Type B pancreatic cell (in vitro differentiated cells): ENCODE measurements around the gene CCNJL. TPM values are rescaled to one million over a fixed set of nuclear protein-coding genes. Genes with fewer than 3 reads are reported as not detected.

Experiments
- DNase-seq: peaks from one replicate; pipeline ENCODE4 v3.0.0; 2021; ENCODE audit warnings: mixed read lengths; ENCODE audit not compliant: unreplicated experiment; ENCODE audit errors: extremely low spot score
- H3K27ac Mint-ChIP-seq: 2 replicates; pipeline ENCODE4 v1.8.0; 2021; ENCODE audit warnings: mild to moderate bottlenecking, mixed read lengths
- H3K27me3 Mint-ChIP-seq: 2 replicates; pipeline ENCODE4 v1.8.0; 2021; ENCODE audit warnings: mixed read lengths
- H3K36me3 Mint-ChIP-seq: 2 replicates; pipeline ENCODE4 v1.8.0; 2021; ENCODE audit warnings: mixed read lengths
- H3K4me1 Mint-ChIP-seq: one replicate; pipeline ENCODE4 v1.8.0; 2021; ENCODE audit warnings: mixed read lengths; ENCODE audit not compliant: unreplicated experiment
- H3K4me3 Mint-ChIP-seq: 2 replicates; pipeline ENCODE4 v1.8.0; 2021; ENCODE audit warnings: mild to moderate bottlenecking, mixed read lengths
- H3K9me3 Mint-ChIP-seq: 2 replicates; pipeline ENCODE4 v1.8.0; 2021; ENCODE audit warnings: mixed read lengths
- total RNA-seq: library from RNA; stranded (reverse); gene quantifications from 2 replicates; pipeline ENCODE4 v1.2.1, GENCODE V29; 2021; ENCODE audit warnings: low replicate concordance
- TF ChIP-seq, protein P1 (sequence below): fragments of 200-600 bp; sonication (generic); conservative IDR thresholded peaks from 2 replicates; pipeline ENCODE4 v1.5.0; 2021; ENCODE audit warnings: antibody characterized with exemption, mild to moderate bottlenecking

Gene CCNJL
- total RNA-seq, 1 donor from 2014 or later: 16.6 TPM

DNA sequence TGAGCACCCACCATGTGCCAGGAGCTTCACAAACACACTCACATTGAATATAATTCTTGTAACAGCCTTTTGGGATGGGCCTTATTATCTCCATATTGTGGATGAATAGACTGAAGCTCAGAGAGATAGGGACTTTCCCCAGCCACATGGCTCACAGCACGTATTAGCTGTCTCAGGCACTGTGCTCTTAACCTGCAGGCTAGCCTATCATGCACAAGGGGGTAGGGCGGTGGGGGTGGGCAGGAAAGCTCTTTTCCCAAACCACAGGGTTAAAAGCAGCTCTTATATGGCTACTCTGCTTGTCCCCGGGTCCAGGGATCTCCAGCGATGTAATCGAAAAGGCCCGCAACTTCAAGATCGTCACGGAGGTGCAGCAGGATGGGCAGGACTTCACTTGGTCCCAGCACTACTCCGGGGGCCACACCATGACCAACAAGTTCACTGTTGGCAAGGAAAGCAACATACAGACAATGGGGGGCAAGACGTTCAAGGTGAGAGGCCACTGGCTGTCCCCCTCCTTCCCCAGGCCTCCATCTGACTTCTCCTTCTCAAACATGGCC is 80.5 kb downstream of the CCNJL start:
- H3K27ac Mint-ChIP-seq: no peak overlapping the region
- TF ChIP-seq, protein P1, sequence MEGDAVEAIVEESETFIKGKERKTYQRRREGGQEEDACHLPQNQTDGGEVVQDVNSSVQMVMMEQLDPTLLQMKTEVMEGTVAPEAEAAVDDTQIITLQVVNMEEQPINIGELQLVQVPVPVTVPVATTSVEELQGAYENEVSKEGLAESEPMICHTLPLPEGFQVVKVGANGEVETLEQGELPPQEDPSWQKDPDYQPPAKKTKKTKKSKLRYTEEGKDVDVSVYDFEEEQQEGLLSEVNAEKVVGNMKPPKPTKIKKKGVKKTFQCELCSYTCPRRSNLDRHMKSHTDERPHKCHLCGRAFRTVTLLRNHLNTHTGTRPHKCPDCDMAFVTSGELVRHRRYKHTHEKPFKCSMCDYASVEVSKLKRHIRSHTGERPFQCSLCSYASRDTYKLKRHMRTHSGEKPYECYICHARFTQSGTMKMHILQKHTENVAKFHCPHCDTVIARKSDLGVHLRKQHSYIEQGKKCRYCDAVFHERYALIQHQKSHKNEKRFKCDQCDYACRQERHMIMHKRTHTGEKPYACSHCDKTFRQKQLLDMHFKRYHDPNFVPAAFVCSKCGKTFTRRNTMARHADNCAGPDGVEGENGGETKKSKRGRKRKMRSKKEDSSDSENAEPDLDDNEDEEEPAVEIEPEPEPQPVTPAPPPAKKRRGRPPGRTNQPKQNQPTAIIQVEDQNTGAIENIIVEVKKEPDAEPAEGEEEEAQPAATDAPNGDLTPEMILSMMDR: no peak
- no peak overlapping the region for H3K4me3 Mint-ChIP-seq
- H3K9me3 Mint-ChIP-seq: no peaks in the 10 kb centered on the region
- no peaks in the 10 kb centered on the region for H3K36me3 Mint-ChIP-seq
- no peak for DNase-seq
- peaks cover 3% of the 10 kb centered on the region for H3K27me3 Mint-ChIP-seq
- no peaks in the 10 kb centered on the region for H3K4me1 Mint-ChIP-seq

DNA sequence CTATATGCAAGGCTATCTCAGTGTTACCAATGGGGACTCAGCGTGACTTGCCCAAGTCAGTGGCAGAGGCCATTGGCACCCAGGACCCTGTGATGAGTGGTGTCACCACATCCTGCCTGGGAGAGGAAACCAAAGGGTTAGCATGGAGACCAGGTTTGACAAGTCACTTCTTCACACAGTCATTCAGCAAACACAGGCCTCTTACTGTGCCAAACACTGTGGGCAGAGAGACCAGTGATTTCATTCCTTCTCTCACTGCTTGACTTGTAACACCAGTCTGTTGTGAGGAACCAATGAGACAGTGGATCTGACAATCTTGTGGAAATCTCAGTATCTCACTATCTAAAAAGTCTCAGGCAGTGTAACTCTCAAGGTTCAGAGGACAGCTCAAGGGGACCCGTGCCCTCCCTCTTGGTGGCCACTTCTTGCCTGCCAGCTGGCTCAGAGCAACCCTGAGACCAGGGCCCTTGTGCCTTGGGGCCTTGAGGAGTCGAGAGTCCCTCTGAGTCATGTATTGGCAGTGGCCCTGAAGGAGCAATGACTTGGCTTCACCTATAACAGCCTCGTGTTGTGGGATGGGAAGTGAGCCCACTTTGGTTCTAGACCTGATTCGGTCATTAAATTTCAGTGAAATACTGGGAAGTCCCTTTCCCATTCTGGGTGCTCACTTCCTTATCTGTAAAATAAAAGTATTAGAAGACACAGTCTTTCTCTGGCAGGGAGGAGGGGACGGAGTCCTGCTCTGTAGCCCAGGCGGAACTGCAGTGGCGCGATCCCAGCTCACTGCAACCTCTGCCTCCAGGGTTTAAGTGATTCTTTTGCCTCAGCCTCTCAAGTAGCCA is 81.5 kb downstream of the CCNJL start:
- Mint-ChIP-seq H3K27ac (no peak overlapping the region), H3K27me3 (peaks cover 3% of the 10 kb centered on the region), H3K4me3 (no peak overlapping the region), H3K9me3 (no peaks in the 10 kb centered on the region), H3K4me1 (no peaks in the 10 kb centered on the region), H3K36me3 (no peaks in the 10 kb centered on the region)
- TF ChIP-seq, protein P1: no peak
- DNase-seq: no peak

DNA sequence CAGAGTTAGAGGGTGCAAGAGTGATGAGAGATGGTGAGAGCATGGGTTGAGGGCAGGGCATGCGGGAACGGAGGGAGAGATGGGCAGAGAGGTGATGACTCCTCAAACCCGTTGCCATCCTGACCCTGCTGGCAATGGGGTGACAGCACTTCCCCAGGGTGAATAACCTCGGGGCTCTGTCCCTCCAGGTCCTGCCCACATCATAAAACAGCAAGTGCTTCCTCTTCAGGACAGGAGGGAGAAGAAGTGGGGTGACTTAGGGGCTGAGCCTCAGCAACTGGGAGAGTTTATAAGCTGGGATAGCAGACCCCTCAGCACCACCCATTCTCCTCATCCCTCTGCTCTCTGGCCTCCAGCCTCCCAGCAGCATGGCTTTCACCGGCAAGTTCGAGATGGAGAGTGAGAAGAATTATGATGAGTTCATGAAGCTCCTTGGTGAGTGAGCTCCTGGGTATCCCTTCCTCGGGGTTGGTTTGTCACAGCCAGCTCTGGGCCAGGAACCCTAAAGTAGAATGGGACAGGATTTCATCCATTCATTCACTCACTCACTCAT is 83.1 kb downstream of the CCNJL start, which contains the start of gene FABP6:
Gene FABP6, plus strand, starts transcription at position 317 of the 553 bp plus-strand sequence. Its CDS starts 52 bp downstream, at position 369.
- TF ChIP-seq, protein P1: no peak

DNA sequence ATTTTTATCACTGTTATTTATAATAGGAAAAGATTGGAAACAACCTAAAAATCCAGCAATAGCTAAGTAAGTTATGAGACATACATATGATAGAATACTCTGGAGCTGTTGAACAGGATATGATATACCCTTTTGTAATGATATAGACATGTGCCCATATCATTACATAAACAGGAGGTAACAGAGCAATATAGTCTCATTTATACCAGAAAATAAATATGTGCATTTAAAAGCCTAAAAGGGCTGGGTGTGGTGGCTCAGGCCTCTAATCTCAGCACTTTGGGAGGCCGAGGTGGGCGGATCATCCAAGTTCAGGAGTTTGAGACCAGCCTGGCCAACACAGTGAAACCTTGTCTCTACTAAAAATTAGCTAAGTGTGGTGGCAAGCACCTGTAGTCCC is 85.4 kb downstream of the CCNJL start:
- Mint-ChIP-seq H3K36me3 (no peaks in the 10 kb centered on the region), H3K27me3 (peaks cover 3% of the 10 kb centered on the region), H3K4me1 (no peaks in the 10 kb centered on the region), H3K4me3 (no peak overlapping the region), H3K9me3 (no peaks in the 10 kb centered on the region), H3K27ac (no peak overlapping the region)
- DNase-seq: no peak
- TF ChIP-seq, protein P1: no peak

More for the DNA sequence above, 83.1 kb downstream of the CCNJL start, which contains the start of gene FABP6:
- peaks cover 3% of the 10 kb centered on the region for H3K27me3 Mint-ChIP-seq
- no peak within 1 kb of the TSS for H3K4me3 Mint-ChIP-seq
- DNase-seq: no peak
- H3K36me3 Mint-ChIP-seq: no peaks in the 10 kb centered on the region
- H3K27ac Mint-ChIP-seq: no peak within 1 kb of the TSS
- H3K9me3 Mint-ChIP-seq: no peaks in the 10 kb centered on the region
- no peaks in the 10 kb centered on the region for H3K4me1 Mint-ChIP-seq

DNA sequence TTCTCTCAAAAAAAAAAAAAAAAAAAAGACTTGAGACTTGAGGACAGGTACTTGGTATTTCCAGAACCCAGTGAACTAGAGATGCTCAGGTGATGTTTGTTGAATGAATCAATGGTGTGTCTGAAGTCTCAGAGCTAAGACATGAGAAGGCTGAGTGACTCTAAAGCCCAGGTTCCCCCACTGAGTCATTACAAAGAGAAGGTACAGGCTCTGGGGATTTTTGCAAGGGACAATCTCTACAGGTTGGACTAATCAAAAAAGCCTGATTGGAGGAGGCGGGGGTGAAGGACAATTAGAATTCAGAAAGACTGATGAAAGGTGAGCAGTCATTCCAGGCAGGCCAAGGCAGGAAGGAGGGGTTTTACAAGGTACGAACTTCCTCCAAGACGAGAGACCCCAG is 91.3 kb downstream of the CCNJL start:
- Mint-ChIP-seq H3K27me3 (no peaks in the 10 kb centered on the region), H3K36me3 (no peaks in the 10 kb centered on the region), H3K27ac (no peak overlapping the region), H3K4me3 (no peak overlapping the region), H3K4me1 (no peaks in the 10 kb centered on the region), H3K9me3 (no peaks in the 10 kb centered on the region)
- TF ChIP-seq, protein P1: no peak
- DNase-seq: no peak
